ENCODE data around the gene TRAPPC2L.

Gene TRAPPC2L

DNA sequence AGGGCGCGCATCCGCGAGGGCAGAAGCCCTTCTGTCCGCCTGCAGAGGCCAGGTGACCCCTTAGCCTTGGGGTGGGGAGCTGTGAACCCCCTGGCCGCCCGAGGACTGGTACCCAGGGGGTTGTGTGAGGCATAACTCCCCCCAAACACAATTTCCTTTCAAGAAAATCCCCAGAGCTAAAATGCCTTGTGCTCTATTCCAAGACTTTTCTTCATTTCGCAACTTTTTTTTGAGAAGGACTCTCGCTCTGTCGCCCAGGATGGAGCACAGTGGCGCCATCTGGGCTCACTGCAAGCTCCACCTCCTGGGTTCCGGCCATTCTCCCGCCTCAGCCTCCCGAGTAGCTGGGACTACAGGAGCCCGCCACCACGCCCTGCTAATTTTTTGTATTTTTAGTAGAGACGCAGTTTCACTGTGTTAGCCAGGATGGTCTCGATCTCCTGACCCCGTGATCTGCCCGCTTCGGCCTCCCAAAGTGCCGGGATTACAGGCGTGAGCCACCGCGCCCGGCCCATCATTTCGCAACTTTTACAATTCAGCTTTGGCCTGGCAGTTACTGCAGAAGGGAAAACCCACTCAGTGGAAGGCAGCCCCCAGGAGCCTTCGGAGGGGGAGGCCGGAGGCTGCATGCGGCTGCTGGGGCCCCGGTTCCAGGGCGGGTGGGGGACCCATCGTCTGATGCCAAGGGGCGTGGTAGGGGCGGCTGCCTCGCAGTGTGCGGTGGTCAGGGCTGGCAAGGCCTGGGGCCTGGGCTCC, 44.2 kb upstream of the TRAPPC2L start:
- peak overlapping the region in 3 of 5 donors; percentile 47 to 59 (median 49) for H3K9ac ChIP-seq (ENCODE audit: low read length in 5 of 5)
- H3K36me3 ChIP-seq (ENCODE audit: control insufficient read depth in 5 of 5, insufficient read depth in 5 of 5, low read length in 5 of 5) = peaks cover 0 to 22% (median 15%) of the 10 kb centered on the region in 5 donors
- peak overlapping the region in 4 of 5 donors; percentile 67 to 75 (median 72) for H3K4me3 ChIP-seq (ENCODE audit: low read depth in 1 of 5, low read length in 5 of 5)
- no peaks in the 10 kb centered on the region for H3K27me3 ChIP-seq (ENCODE audit: control insufficient read depth in 5 of 5, insufficient read depth in 4 of 5, low read length in 5 of 5)
- no peaks in the 10 kb centered on the region for H3K9me3 ChIP-seq (ENCODE audit: control insufficient read depth in 5 of 5, low read length in 5 of 5)
- H3K27ac ChIP-seq (ENCODE audit: low read depth, low read length) = peak overlapping the region; percentile 67
- peaks cover 6 to 41% (median 37%) of the 10 kb centered on the region in 5 donors for H3K4me1 ChIP-seq (ENCODE audit: control insufficient read depth in 5 of 5, insufficient read depth in 5 of 5, low read length in 5 of 5)

DNA sequence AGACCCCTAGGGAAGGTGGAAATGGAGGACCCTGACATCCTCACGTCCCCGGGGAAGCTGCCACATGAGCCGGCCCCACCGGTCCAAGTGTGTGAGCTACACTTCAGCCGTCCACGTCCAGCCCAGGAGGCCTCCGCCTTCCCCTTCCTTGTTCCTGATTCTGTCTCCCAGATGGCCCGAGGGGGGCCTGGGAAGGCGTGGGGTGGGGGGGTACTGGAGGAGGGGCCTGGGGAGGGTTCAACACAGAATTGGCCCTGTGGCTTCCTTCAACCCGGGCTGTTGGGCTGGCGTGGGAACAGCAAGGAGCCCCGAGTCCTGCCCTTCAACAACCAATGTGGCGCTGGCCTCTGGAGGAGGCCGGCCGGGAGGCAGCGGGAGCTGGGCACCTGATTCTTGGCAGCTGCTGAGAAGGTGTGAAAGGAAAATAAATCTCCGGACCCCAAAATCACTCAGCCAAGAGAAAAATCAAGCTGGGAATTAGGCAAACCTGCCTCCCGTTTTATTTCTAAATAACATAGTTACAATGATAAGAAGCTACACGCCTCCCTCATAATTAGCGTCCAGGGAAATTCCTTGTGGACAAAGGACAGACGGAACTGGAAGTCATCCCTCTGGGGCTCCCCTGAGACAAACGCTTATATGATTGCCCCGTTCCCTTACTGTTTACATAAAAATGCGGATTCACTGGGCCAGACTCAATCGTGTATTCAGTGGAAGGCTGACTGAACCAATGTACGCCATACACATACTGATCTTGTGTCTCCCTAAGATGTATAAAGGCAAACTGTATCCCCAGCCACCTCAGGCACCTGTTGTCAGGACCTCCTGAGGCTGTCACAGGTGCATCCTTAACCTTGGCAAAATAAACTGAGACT, 43.4 kb upstream of the TRAPPC2L start:
- no peak overlapping the region for H3K27ac ChIP-seq (ENCODE audit: low read depth, low read length)
- H3K36me3 ChIP-seq (ENCODE audit: control insufficient read depth in 5 of 5, insufficient read depth in 5 of 5, low read length in 5 of 5) = peaks cover 0 to 15% (median 11%) of the 10 kb centered on the region in 5 donors
- H3K4me1 ChIP-seq (ENCODE audit: control insufficient read depth in 5 of 5, insufficient read depth in 5 of 5, low read length in 5 of 5) = peaks cover 6 to 41% (median 37%) of the 10 kb centered on the region in 5 donors
- H3K27me3 ChIP-seq (ENCODE audit: control insufficient read depth in 5 of 5, insufficient read depth in 4 of 5, low read length in 5 of 5) = no peaks in the 10 kb centered on the region
- H3K9ac ChIP-seq (ENCODE audit: low read length in 5 of 5) = no peak overlapping the region
- no peaks in the 10 kb centered on the region for H3K9me3 ChIP-seq (ENCODE audit: control insufficient read depth in 5 of 5, low read length in 5 of 5)
- H3K4me3 ChIP-seq (ENCODE audit: low read depth in 1 of 5, low read length in 5 of 5) = peak overlapping the region in 1 of 5 donors; percentile 16

DNA sequence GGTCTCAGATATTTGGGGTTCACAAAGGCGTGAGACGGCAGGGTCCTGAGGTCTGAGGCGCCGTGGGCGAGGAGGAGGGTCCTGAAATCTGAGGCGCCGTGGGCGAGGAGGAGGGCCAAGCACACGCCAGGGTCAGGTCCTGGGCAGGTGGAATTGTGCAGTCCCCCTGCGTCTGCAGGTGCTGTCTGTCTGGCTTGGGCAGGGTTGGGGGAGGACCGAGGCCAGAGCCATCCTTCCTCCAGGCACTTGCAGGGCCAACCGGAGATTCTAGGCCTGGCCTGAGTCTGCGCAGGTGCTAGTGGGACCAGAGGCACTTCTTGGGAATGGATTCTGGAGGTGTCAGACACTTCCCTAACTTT, 42.8 kb upstream of the TRAPPC2L start:
- H3K9me3 ChIP-seq (ENCODE audit: control insufficient read depth in 5 of 5, low read length in 5 of 5) = no peaks in the 10 kb centered on the region
- H3K4me1 ChIP-seq (ENCODE audit: control insufficient read depth in 5 of 5, insufficient read depth in 5 of 5, low read length in 5 of 5) = peaks cover 6 to 40% (median 37%) of the 10 kb centered on the region in 5 donors
- H3K27ac ChIP-seq (ENCODE audit: low read depth, low read length) = no peak overlapping the region
- no peak overlapping the region for H3K4me3 ChIP-seq (ENCODE audit: low read depth in 1 of 5, low read length in 5 of 5)
- no peaks in the 10 kb centered on the region for H3K27me3 ChIP-seq (ENCODE audit: control insufficient read depth in 5 of 5, insufficient read depth in 4 of 5, low read length in 5 of 5)
- no peak overlapping the region for H3K9ac ChIP-seq (ENCODE audit: low read length in 5 of 5)
- peaks cover 0 to 10% (median 8%) of the 10 kb centered on the region in 5 donors for H3K36me3 ChIP-seq (ENCODE audit: control insufficient read depth in 5 of 5, insufficient read depth in 5 of 5, low read length in 5 of 5)

DNA sequence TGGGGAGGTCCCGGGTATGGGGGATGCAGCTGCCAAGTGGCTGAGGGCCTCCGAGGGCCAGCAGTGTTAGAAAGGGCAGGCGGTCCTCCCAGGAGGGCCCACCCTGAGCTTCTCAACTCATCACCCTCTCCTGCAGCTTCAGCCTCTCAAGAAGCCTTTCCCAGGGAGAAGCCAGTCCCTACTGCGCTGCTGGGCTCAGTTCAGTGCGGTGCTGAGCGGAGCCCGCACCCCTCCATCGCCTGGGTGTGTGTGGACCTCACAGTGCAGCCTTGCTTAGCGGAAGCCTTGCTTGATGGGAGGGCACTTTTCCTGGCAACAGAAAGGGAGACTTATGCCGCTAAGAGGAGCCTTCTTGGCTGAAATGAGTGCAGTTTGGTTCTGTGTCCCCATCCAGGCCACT, 41.7 kb upstream of the TRAPPC2L start:
- peak overlapping the region in 1 of 5 donors; percentile 47 for H3K9ac ChIP-seq (ENCODE audit: low read length in 5 of 5)
- no peak overlapping the region for H3K27ac ChIP-seq (ENCODE audit: low read depth, low read length)
- no peak overlapping the region for H3K4me3 ChIP-seq (ENCODE audit: low read depth in 1 of 5, low read length in 5 of 5)
- no peaks in the 10 kb centered on the region for H3K9me3 ChIP-seq (ENCODE audit: control insufficient read depth in 5 of 5, low read length in 5 of 5)
- no peaks in the 10 kb centered on the region for H3K27me3 ChIP-seq (ENCODE audit: control insufficient read depth in 5 of 5, insufficient read depth in 4 of 5, low read length in 5 of 5)
- H3K4me1 ChIP-seq (ENCODE audit: control insufficient read depth in 5 of 5, insufficient read depth in 5 of 5, low read length in 5 of 5) = peaks cover 6 to 29% (median 26%) of the 10 kb centered on the region in 5 donors
- H3K36me3 ChIP-seq (ENCODE audit: control insufficient read depth in 5 of 5, insufficient read depth in 5 of 5, low read length in 5 of 5) = peaks cover 0 to 2% (median 0%) of the 10 kb centered on the region in 5 donors

DNA sequence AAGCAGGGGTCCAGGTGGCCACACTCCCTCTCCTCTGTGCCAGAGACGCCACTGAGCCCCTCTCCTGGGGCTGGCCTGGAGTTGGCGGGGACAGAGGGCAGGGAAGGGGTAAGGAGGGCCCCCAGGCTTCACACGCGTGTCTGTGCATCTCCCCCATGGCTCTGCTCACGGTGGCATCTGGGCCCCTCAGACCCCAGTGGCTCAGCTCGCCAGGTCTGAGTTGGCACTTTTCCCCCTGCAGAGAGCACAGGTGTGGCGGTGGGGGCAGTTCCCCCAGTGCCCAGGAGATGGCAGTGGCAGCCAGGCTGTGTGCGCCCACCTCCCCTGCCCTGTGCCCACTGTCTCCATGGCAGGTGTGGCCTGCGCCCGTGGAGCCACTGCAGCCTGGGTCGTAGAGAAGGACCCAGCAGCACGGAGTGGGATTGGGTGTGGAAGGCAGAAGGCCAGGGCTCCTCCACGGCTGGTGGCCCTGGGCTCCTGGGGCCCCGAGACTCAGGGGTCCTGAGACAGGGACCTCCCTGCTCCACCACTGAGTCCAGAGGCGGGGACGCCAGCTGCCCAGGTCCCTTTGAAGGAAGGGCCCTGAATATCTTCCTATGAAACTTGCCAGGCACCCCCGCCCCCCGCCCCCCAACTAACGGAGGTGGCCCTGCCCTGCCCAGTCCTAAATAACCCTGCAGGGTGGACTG, 40.9 kb upstream of the TRAPPC2L start:
- no peaks in the 10 kb centered on the region for H3K27me3 ChIP-seq (ENCODE audit: control insufficient read depth in 5 of 5, insufficient read depth in 4 of 5, low read length in 5 of 5)
- H3K27ac ChIP-seq (ENCODE audit: low read depth, low read length) = no peak overlapping the region
- no peak overlapping the region for H3K4me3 ChIP-seq (ENCODE audit: low read depth in 1 of 5, low read length in 5 of 5)
- peaks cover 0 to 10% (median under 1%) of the 10 kb centered on the region in 5 donors for H3K36me3 ChIP-seq (ENCODE audit: control insufficient read depth in 5 of 5, insufficient read depth in 5 of 5, low read length in 5 of 5)
- H3K9ac ChIP-seq (ENCODE audit: low read length in 5 of 5) = no peak overlapping the region
- H3K9me3 ChIP-seq (ENCODE audit: control insufficient read depth in 5 of 5, low read length in 5 of 5) = no peaks in the 10 kb centered on the region
- peaks cover 0 to 20% (median 18%) of the 10 kb centered on the region in 5 donors for H3K4me1 ChIP-seq (ENCODE audit: control insufficient read depth in 5 of 5, insufficient read depth in 5 of 5, low read length in 5 of 5)

DNA sequence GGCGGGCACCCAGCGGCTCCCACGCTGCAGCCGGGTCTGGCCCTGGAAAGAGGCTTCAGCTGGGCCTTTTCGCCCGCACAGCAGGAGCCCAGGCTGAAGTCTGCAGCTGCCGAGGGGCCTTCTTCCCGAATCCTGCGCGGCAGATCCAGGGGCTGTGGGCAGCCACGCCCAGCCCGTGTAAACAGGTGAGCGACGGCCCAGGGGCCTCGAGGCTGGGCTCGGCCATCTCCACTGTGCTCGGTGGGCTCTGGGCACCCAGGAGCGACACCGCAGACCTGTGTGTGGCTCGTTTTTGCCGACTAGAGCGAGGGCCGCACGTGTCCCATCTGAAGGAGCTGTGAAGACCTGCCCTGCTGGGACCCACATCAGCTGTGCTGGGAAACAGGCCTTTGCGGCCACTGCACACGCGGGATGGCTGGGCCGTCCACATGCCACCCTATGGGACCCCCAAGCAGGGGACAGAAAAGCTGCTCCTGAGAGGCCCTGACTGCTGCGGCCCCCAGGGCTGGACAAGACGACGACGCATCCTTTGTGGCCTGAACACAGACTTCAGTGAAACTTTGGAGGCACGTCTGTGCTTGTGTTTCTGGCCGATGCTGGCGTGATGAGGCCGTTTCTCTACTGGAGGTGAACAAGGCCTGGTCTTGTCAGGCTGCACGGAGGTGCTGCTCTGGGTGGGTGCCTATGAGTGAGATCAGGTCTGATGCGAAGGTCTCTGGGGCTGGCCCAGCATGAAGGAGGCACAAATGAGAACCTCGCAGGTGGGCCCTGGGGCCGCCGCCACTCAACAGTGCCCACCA, 40.0 kb upstream of the TRAPPC2L start:
- Histone ChIP-seq H3K27ac (ENCODE audit: low read depth, low read length) (no peak overlapping the region), H3K9me3 (ENCODE audit: control insufficient read depth in 5 of 5, low read length in 5 of 5) (no peaks in the 10 kb centered on the region), H3K27me3 (ENCODE audit: control insufficient read depth in 5 of 5, insufficient read depth in 4 of 5, low read length in 5 of 5) (no peaks in the 10 kb centered on the region), H3K9ac (ENCODE audit: low read length in 5 of 5) (no peak overlapping the region), H3K36me3 (ENCODE audit: control insufficient read depth in 5 of 5, insufficient read depth in 5 of 5, low read length in 5 of 5) (peaks cover 0 to 19% (median 9%) of the 10 kb centered on the region in 5 donors), H3K4me1 (ENCODE audit: control insufficient read depth in 5 of 5, insufficient read depth in 5 of 5, low read length in 5 of 5) (peaks cover 0 to 13% (median 11%) of the 10 kb centered on the region in 5 donors), H3K4me3 (ENCODE audit: low read depth in 1 of 5, low read length in 5 of 5) (no peak overlapping the region)

DNA sequence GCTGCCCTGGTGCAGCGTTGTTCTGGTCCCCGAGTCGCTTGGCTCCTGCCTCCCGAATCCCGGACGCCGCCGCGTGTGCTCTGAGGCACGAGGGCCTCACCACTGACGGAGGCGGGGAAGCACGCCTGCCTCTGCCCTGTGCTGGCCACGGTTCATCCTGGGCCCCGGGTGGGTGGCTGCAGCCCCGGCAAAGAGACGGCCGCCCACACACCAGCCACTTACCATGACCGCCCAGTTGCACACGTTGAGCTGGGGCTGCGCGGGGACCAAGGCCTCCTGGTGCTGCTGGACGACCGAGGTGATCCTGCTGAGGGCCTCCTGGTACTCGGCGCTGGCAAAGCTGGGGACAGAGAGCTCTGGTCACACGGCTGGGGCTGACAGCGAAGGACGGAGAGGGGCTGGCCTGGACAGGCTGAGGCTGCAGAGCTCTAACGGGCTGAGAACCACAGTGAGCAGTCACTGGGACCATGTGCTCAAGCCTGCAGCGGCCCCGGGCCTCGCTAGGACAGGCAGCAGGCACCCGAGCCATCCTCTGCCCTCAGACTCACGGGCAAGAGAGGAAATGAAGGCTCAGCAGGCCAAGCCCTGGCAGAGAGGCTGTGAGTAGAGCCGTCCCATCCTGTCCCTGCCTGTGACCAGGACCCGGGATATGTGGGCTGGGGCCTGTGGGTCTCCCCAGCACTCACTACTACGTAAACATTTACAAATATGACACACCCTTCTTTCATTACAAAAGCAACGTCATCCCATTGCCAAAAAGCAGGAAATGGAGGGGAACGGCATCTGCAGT, 38.9 kb upstream of the TRAPPC2L start:
- peaks cover 0 to 3% (median 2%) of the 10 kb centered on the region in 5 donors for H3K4me1 ChIP-seq (ENCODE audit: control insufficient read depth in 5 of 5, insufficient read depth in 5 of 5, low read length in 5 of 5)
- H3K27ac ChIP-seq (ENCODE audit: low read depth, low read length) = no peak overlapping the region
- no peak overlapping the region for H3K4me3 ChIP-seq (ENCODE audit: low read depth in 1 of 5, low read length in 5 of 5)
- H3K9me3 ChIP-seq (ENCODE audit: control insufficient read depth in 5 of 5, low read length in 5 of 5) = no peaks in the 10 kb centered on the region
- no peak overlapping the region for H3K9ac ChIP-seq (ENCODE audit: low read length in 5 of 5)
- peaks cover 0 to 29% (median 18%) of the 10 kb centered on the region in 5 donors for H3K36me3 ChIP-seq (ENCODE audit: control insufficient read depth in 5 of 5, insufficient read depth in 5 of 5, low read length in 5 of 5)
- H3K27me3 ChIP-seq (ENCODE audit: control insufficient read depth in 5 of 5, insufficient read depth in 4 of 5, low read length in 5 of 5) = no peaks in the 10 kb centered on the region

DNA sequence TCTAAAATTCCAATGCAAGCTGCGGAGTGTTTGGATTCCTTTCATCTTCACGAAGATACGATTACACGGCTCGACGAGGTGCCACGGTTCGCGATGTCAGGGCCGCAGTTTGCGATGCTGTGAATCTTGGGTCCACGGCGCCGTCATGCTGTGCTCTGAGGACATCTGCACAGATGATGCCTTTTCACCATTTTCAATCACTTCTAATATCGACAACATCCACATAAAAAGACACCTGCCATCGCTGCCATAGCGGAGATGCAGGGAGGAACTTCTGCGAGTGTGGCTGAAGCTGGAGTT, 38.4 kb upstream of the TRAPPC2L start:
- Histone ChIP-seq H3K9me3 (ENCODE audit: control insufficient read depth in 5 of 5, low read length in 5 of 5) (no peaks in the 10 kb centered on the region), H3K9ac (ENCODE audit: low read length in 5 of 5) (no peak overlapping the region), H3K4me3 (ENCODE audit: low read depth in 1 of 5, low read length in 5 of 5) (no peak overlapping the region), H3K27me3 (ENCODE audit: control insufficient read depth in 5 of 5, insufficient read depth in 4 of 5, low read length in 5 of 5) (no peaks in the 10 kb centered on the region), H3K4me1 (ENCODE audit: control insufficient read depth in 5 of 5, insufficient read depth in 5 of 5, low read length in 5 of 5) (peaks cover 0 to 2% (median 0%) of the 10 kb centered on the region in 5 donors), H3K36me3 (ENCODE audit: control insufficient read depth in 5 of 5, insufficient read depth in 5 of 5, low read length in 5 of 5) (peaks cover 0 to 31% (median 19%) of the 10 kb centered on the region in 5 donors), H3K27ac (ENCODE audit: low read depth, low read length) (no peak overlapping the region)

DNA sequence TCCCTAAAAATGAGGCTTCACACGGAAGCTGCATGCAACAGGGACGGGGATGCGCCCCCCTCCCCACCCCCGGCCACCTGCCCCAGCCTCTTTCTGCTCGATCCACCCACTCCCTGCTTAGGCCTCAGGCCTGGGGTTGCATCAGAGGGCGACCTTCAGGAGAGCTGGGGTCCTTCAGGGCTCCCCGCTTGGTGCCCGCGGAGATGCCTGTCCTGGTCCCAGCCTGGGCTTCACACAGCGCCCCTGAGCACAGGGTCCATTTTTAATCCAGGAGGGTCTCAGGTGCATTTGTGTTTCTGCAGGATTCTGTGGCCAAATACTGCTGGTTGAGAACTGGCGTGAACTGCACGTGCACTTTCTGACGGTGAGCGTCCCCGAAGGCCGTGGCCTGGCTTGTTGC, 37.8 kb upstream of the TRAPPC2L start:
- peaks cover 0 to 2% (median 0%) of the 10 kb centered on the region in 5 donors for H3K4me1 ChIP-seq (ENCODE audit: control insufficient read depth in 5 of 5, insufficient read depth in 5 of 5, low read length in 5 of 5)
- peaks cover 0 to 36% (median 19%) of the 10 kb centered on the region in 5 donors for H3K36me3 ChIP-seq (ENCODE audit: control insufficient read depth in 5 of 5, insufficient read depth in 5 of 5, low read length in 5 of 5)
- H3K4me3 ChIP-seq (ENCODE audit: low read depth in 1 of 5, low read length in 5 of 5) = no peak overlapping the region
- H3K27ac ChIP-seq (ENCODE audit: low read depth, low read length) = no peak overlapping the region
- H3K9ac ChIP-seq (ENCODE audit: low read length in 5 of 5) = no peak overlapping the region
- no peaks in the 10 kb centered on the region for H3K9me3 ChIP-seq (ENCODE audit: control insufficient read depth in 5 of 5, low read length in 5 of 5)
- no peaks in the 10 kb centered on the region for H3K27me3 ChIP-seq (ENCODE audit: control insufficient read depth in 5 of 5, insufficient read depth in 4 of 5, low read length in 5 of 5)

Data from subcutaneous abdominal adipose tissue (tissue), 5 donors.